HEK293T (cell line): ENCODE measurements around the gene NLRX1.
"Not testable (repeated sequence)": the region's sequence is repeated elsewhere in the genome, so short reads cannot be mapped to it uniquely, and the experiment has no call there.

Experiments
- CTCF ChIA-PET: fragments of 350-600 bp; formaldehyde crosslinking; extraction: SDS; loops from one replicate; lab custom pipeline; 2021; ENCODE audit warnings: antibody characterized with exemption, inconsistent platforms; lab: Yijun Ruan, JAX
- POLR2A ChIA-PET: fragments of 350-600 bp; formaldehyde crosslinking; extraction: SDS; loops from one replicate; lab custom pipeline; 2020; ENCODE audit warnings: antibody characterized with exemption, inconsistent platforms; lab: Yijun Ruan, JAX
- DNase-seq: peaks from one replicate; pipeline ENCODE4 v3.0.0; 2012; ENCODE audit warnings: mixed read lengths; ENCODE audit errors: extremely low spot score
- ARNT ChIP-seq: fragments of 450-650 bp; IDR thresholded peaks from 2 replicates; pipeline ENCODE4 v1.6.1; 2017; ENCODE audit warnings: mild to moderate bottlenecking
- BHLHE40 ChIP-seq: fragments of 450-650 bp; IDR thresholded peaks from 2 replicates; pipeline ENCODE4 v1.6.1; 2016; ENCODE audit warnings: mild to moderate bottlenecking, moderate library complexity, borderline replicate concordance
- CTBP1 ChIP-seq: fragments of 450-650 bp; IDR thresholded peaks from 2 replicates; pipeline ENCODE4 v1.6.1; 2016; ENCODE audit warnings: borderline replicate concordance
- ELF4 ChIP-seq: fragments of 450-650 bp; IDR thresholded peaks from 2 replicates; pipeline ENCODE4 v1.6.1; 2017; ENCODE audit warnings: antibody characterized with exemption
- FOXA1 ChIP-seq: fragments of 450-650 bp; IDR thresholded peaks from 2 replicates; pipeline ENCODE4 v1.6.1; 2016; ENCODE audit warnings: mild to moderate bottlenecking
- FOXK2 ChIP-seq: fragments of 450-650 bp; IDR thresholded peaks from 2 replicates; pipeline ENCODE4 v1.6.1; 2016; ENCODE audit warnings: mild to moderate bottlenecking
- FOXM1 ChIP-seq: fragments of 450-650 bp; IDR thresholded peaks from 2 replicates; pipeline ENCODE4 v1.6.1; 2017; ENCODE audit warnings: mild to moderate bottlenecking, borderline replicate concordance
- HDGF ChIP-seq: fragments of 450-650 bp; IDR thresholded peaks from 2 replicates; pipeline ENCODE4 v1.6.1; 2017; ENCODE audit warnings: antibody characterized with exemption, borderline replicate concordance
- L3MBTL2 ChIP-seq: fragments of 450-650 bp; conservative IDR thresholded peaks from 2 replicates; pipeline ENCODE4 v1.6.1; 2016; ENCODE audit warnings: mild to moderate bottlenecking
- LEF1 ChIP-seq: fragments of 450-650 bp; IDR thresholded peaks from 2 replicates; pipeline ENCODE4 v1.6.1; 2017; ENCODE audit warnings: mild to moderate bottlenecking, borderline replicate concordance
- NFRKB ChIP-seq: fragments of 450-650 bp; IDR thresholded peaks from 2 replicates; pipeline ENCODE4 v1.6.1; 2016; ENCODE audit warnings: mild to moderate bottlenecking, moderate library complexity
- PKNOX1 ChIP-seq: fragments of 450-650 bp; IDR thresholded peaks from 2 replicates; pipeline ENCODE4 v1.6.1; 2016
- SP1 ChIP-seq: fragments of 450-650 bp; IDR thresholded peaks from 2 replicates; pipeline ENCODE4 v1.6.1; 2017
- SUZ12 ChIP-seq: fragments of 450-650 bp; IDR thresholded peaks from 2 replicates; pipeline ENCODE4 v1.6.1; 2016; ENCODE audit warnings: mild to moderate bottlenecking
- TARDBP ChIP-seq: fragments of 450-650 bp; IDR thresholded peaks from 2 replicates; pipeline ENCODE4 v1.6.1; 2016
- ZNF384 ChIP-seq: fragments of 450-650 bp; IDR thresholded peaks from 2 replicates; pipeline ENCODE4 v1.6.1; 2016

The NLRX1 gene

GRCh38 chr11:119125821-119126220 lies 42.7 kb upstream of the NLRX1 start:
- TF ChIP-seq CTBP1, result no peak
- no peak for TF ChIP-seq BHLHE40
- no peak for TF ChIP-seq PKNOX1
- TF ChIP-seq HDGF, result no peak
- ChIA-PET POLR2A (no interaction called here), CTCF (no interaction called here)
- DNase-seq, result no peak

GRCh38 chr11:119126675-119127268 lies 41.8 kb upstream of the NLRX1 start:
- POLR2A ChIA-PET, result interaction anchor here (1.0 kb wide), 1 partner anchor 20 kb away, joined by 4 read pairs; the partner anchor contains the start of gene C2CD2L
- TF ChIP-seq ZNF384 (no peak), FOXA1 (no peak), TARDBP (no peak), ELF4 (no peak), PKNOX1 (no peak), SP1 (no peak), FOXM1 (no peak), FOXK2 (no peak), ARNT (no peak), SUZ12 (no peak), CTBP1 (no peak), HDGF (no peak), NFRKB (no peak), LEF1 (no peak), L3MBTL2 (no peak), BHLHE40 (no peak)
- CTCF ChIA-PET, result no interaction called here
- DNase-seq, result no peak

- CTCF ChIA-PET, result no interaction called here
- POLR2A ChIA-PET, result interaction anchor here (1.2 kb wide), 1 partner anchor 10 kb away, joined by 4 read pairs; the partner anchor contains the start of gene HINFP
- DNase-seq, result no peak
- TF ChIP-seq FOXK2, result no peak
- TF ChIP-seq PKNOX1, result no peak
- TF ChIP-seq SUZ12, result no peak
- no peak for TF ChIP-seq NFRKB
- no peak for TF ChIP-seq FOXA1
- TF ChIP-seq BHLHE40, result no peak
- no peak for TF ChIP-seq ELF4
- no peak for TF ChIP-seq LEF1
- TF ChIP-seq SP1, result no peak
- no peak for TF ChIP-seq HDGF
- TF ChIP-seq ZNF384, result no peak
- no peak for TF ChIP-seq FOXM1
- TF ChIP-seq TARDBP, result no peak
- no peak for TF ChIP-seq ARNT
- no peak for TF ChIP-seq L3MBTL2
- TF ChIP-seq CTBP1, result no peak
These were observed 37.9 kb upstream of the NLRX1 start for GRCh38 chr11:119130662-119131061.

- no peak for TF ChIP-seq ZNF384
- no peak for TF ChIP-seq FOXA1
- TF ChIP-seq FOXM1, result no peak
- no peak for TF ChIP-seq ELF4
- TF ChIP-seq PKNOX1, result no peak
- TF ChIP-seq SP1, result no peak
- CTCF ChIA-PET, result interaction anchor here (1.3 kb wide), 1 partner anchor 14 kb away, joined by 4 read pairs; the partner anchor contains the start of gene ABCG4
- POLR2A ChIA-PET, result interaction anchor here (1.4 kb wide), 1 partner anchor 14 kb away, joined by 3 read pairs; no protein-coding TSS in a partner anchor
- no peak for DNase-seq
These were observed 34.0 kb upstream of the NLRX1 start for GRCh38 chr11:119134389-119134978.

- POLR2A ChIA-PET, result interaction anchor here (1.0 to 1.1 kb wide), 2 partner anchors 18 to 33 kb away, joined by 3 read pairs; partner anchors contain the start of gene HINFP
- CTCF ChIA-PET, DNase-seq: not testable (repeated sequence)
These were observed 29.2 kb upstream of the NLRX1 start for GRCh38 chr11:119139276-119139675.

- ChIA-PET CTCF (interaction anchor here (0.6 to 0.9 kb wide), 3 partner anchors 10 to 70 kb away, joined by 3 to 4 read pairs (median 4); no protein-coding TSS in a partner anchor), POLR2A (interaction anchor here (0.6 to 1.1 kb wide), 5 partner anchors 24 to 77 kb away, joined by 3 to 5 read pairs (median 3); partner anchors contain the start of genes CBL, HINFP, NLRX1 and VPS11)
- DNase-seq, result peak; percentile 87
These were observed 23.6 kb upstream of the NLRX1 start for GRCh38 chr11:119144825-119145486.

More at GRCh38 chr11:119144825-119145486, 23.6 kb upstream of the NLRX1 start:
- TF ChIP-seq ZNF384, result no peak
- no peak for TF ChIP-seq HDGF
- no peak for TF ChIP-seq SP1
